K562 (cell line): ENCODE measurements around the gene EXOG. TPM values are rescaled to one million over a fixed set of nuclear protein-coding genes. Genes with fewer than 3 reads are reported as not detected.

Source experiments
- ATAC-seq: fragments of 200-7000 bp; cut with Tn5 transposase; 3 replicates; pipeline ENCODE4 v1.9.1; 2020; ENCODE audit warnings: moderate library complexity
- BruUV-seq: library from RNA; stranded (reverse); fragments of 400-500 nt; replicated peaks from 2 replicates; lab custom pipeline; 2021; lab: Mats Ljungman, UMichigan
- CTCF ChIA-PET: fragments of 300-600 bp; formaldehyde crosslinking; extraction: SDS; loops from one replicate; lab custom pipeline; 2021; ENCODE audit warnings: low intra/inter-chr PET ratio; lab: Yijun Ruan, JAX
- POLR2A ChIA-PET: fragments of 300-600, 350-650 bp; sonication (Branson Sonifier 250); formaldehyde crosslinking; extraction: SDS; loops from one replicate; lab custom pipeline; 2021; ENCODE audit warnings: antibody characterized with exemption, inconsistent platforms; lab: Yijun Ruan, JAX
- DNase-seq, 4 experiments: peaks; one replicate each; pipeline versions ENCODE4 v3.0.0 to v3.0.0-alpha.2; 2011 to 2018; ENCODE audit warnings: low spot score in 3 of 4, mixed read lengths in 3 of 4; ENCODE audit errors: extremely low read depth in 1 of 4
- FAIRE-seq: peaks from 2 replicates; lab custom pipeline; 2011; peaks lifted over from hg19 to GRCh38; lab: Jason Lieb, UNC
- H2AFZ ChIP-seq: 2 replicates; pipeline ENCODE4 v1.6.0; 2011; ENCODE audit warnings: low read depth, low read length, control low read depth, inconsistent platforms
- H3K27ac ChIP-seq: fragments of 200-600 bp; 3 replicates; pipeline ENCODE4 v1.8.0; 2011; ENCODE audit warnings: low read depth, mild to moderate bottlenecking, control low read depth, inconsistent platforms, low read length, moderate library complexity, mixed read lengths; ENCODE audit errors: extremely low read depth
- H3K27me3 ChIP-seq, 2 experiments: fragments of 300-600 bp in 1 of 2; 2 replicates in 1 of 2; 3 replicates in 1 of 2; pipeline versions ENCODE4 v1.6.0 to v1.8.0; 2011; ENCODE audit warnings: inconsistent platforms in 2 of 2, low read length in 2 of 2, mild to moderate bottlenecking in 1 of 2, mixed read lengths in 1 of 2, moderate library complexity in 1 of 2; ENCODE audit not compliant: control insufficient read depth in 2 of 2, insufficient read depth in 2 of 2
- H3K36me3 ChIP-seq: fragments of 300-600 bp; 3 replicates; pipeline ENCODE4 v1.8.0; 2011; ENCODE audit warnings: mild to moderate bottlenecking, low read length, inconsistent platforms; ENCODE audit not compliant: control insufficient read depth, insufficient read depth
- H3K4me1 ChIP-seq, 2 experiments: fragments of 200-600 bp in 1 of 2; replicated peaks in 1 of 2; 2 replicates in 1 of 2; 3 replicates in 1 of 2; pipeline versions ENCODE4 v1.5.1 to v1.8.0; 2011; ENCODE audit warnings: inconsistent platforms in 2 of 2, low read length in 2 of 2, mild to moderate bottlenecking in 1 of 2, mixed read lengths in 1 of 2, moderate library complexity in 1 of 2; ENCODE audit not compliant: control insufficient read depth in 2 of 2, insufficient read depth in 2 of 2
- H3K4me2 ChIP-seq: 2 replicates; pipeline ENCODE4 v1.6.1; 2011; ENCODE audit warnings: low read length, control low read depth, inconsistent platforms, mixed read lengths; ENCODE audit not compliant: insufficient read depth
- H3K4me3 ChIP-seq: fragments of 200-600 bp; sonication (generic), shearing (Covaris generic); 2 replicates; pipeline ENCODE4 v1.5.1; 2016; ENCODE audit warnings: control low read depth, inconsistent platforms
- H3K79me2 ChIP-seq: fragments of 200-600 bp; 3 replicates; pipeline ENCODE4 v1.8.0; 2011; ENCODE audit warnings: low read length, inconsistent platforms; ENCODE audit not compliant: control insufficient read depth, insufficient read depth
- H3K9ac ChIP-seq, 2 experiments: 2 replicates each; pipeline versions ENCODE4 v1.6.0 to v1.6.1; 2011; ENCODE audit warnings: low read depth in 2 of 2, low read length in 2 of 2, control low read depth in 1 of 2, inconsistent platforms in 1 of 2, mild to moderate bottlenecking in 1 of 2, mixed read lengths in 1 of 2; ENCODE audit not compliant: insufficient read depth in 1 of 2
- H3K9me1 ChIP-seq: one replicate; pipeline ENCODE4 v1.6.0; 2011; ENCODE audit warnings: inconsistent platforms, mild to moderate bottlenecking, low read length, moderate library complexity; ENCODE audit not compliant: control insufficient read depth, insufficient read depth
- H3K9me3 ChIP-seq: replicated peaks from 2 replicates; pipeline ENCODE4 v1.5.1; 2011; ENCODE audit warnings: low read depth, low read length, inconsistent platforms; ENCODE audit not compliant: control insufficient read depth, insufficient read depth
- H4K20me1 ChIP-seq: replicated peaks from 2 replicates; pipeline ENCODE4 v1.6.1; 2011; ENCODE audit warnings: low read length, inconsistent platforms, mixed read lengths; ENCODE audit not compliant: control insufficient read depth, insufficient read depth
- CTBP1 ChIP-seq: fragments of 450-650 bp; IDR thresholded peaks from 2 replicates; pipeline ENCODE4 v1.6.1; 2016; ENCODE audit warnings: borderline replicate concordance
- ETS2 ChIP-seq: IDR thresholded peaks from 2 replicates; pipeline ENCODE4 v1.6.1; 2016; ENCODE audit warnings: borderline replicate concordance, missing genetic modification characterization, mild to moderate bottlenecking, moderate library complexity, missing compliant biosample characterization; ENCODE audit not compliant: poor library complexity, severe bottlenecking
- FIP1L1 ChIP-seq: fragments of 200-400 bp; formaldehyde crosslinking; IDR thresholded peaks from 2 replicates; pipeline ENCODE4 v1.6.1; 2018; ENCODE audit warnings: mild to moderate bottlenecking, low read depth, low read length; ENCODE audit not compliant: poor library complexity, severe bottlenecking
- FOSL1 ChIP-seq: fragments of 200-800 bp; sonication (Bioruptor generic); conservative IDR thresholded peaks from 2 replicates; pipeline ENCODE4 v1.6.1; 2016; ENCODE audit warnings: missing genetic modification characterization, missing compliant biosample characterization
- GABPB2 ChIP-seq: fragments of 250-450 bp; sonication (Bioruptor Pico); conservative IDR thresholded peaks from 2 replicates; pipeline ENCODE4 v1.5.1; 2021; ENCODE audit warnings: mild to moderate bottlenecking
- IFI16 ChIP-seq: fragments of 250-450 bp; sonication (Bioruptor Pico); IDR thresholded peaks from 2 replicates; pipeline ENCODE4 v2.1.2; 2022; ENCODE audit warnings: mild to moderate bottlenecking, inconsistent platforms
- MCM5 ChIP-seq: fragments of 450-650 bp; IDR thresholded peaks from 2 replicates; pipeline ENCODE4 v1.6.1; 2016; ENCODE audit warnings: low read depth
- PHF20 ChIP-seq: fragments of 450-650 bp; IDR thresholded peaks from 2 replicates; pipeline ENCODE4 v1.6.1; 2018; ENCODE audit not compliant: partially characterized antibody
- POLR3A ChIP-seq: IDR thresholded peaks from 2 replicates; pipeline ENCODE4 v1.6.1; 2011; ENCODE audit warnings: borderline replicate concordance, mild to moderate bottlenecking, moderate library complexity; ENCODE audit not compliant: insufficient read length, insufficient read depth; ENCODE audit errors: extremely low read depth
- TAF1 ChIP-seq: IDR thresholded peaks from 2 replicates; pipeline ENCODE4 v1.6.1; 2011; ENCODE audit warnings: mild to moderate bottlenecking, low read length, moderate library complexity; ENCODE audit not compliant: insufficient read depth, control insufficient read depth, severe bottlenecking; ENCODE audit errors: extremely low read depth
- TRIM24 ChIP-seq, 2 experiments: fragments of 450-650 bp; IDR thresholded peaks; 2 replicates each; pipeline ENCODE4 v1.6.1; 2016
- U2AF2 ChIP-seq: fragments of 200-400 bp; formaldehyde crosslinking; optimal IDR thresholded peaks from 2 replicates; pipeline ENCODE3; 2017; ENCODE audit warnings: low read depth, mild to moderate bottlenecking, low read length
- ZNF311 ChIP-seq: fragments of 250-450 bp; sonication (Bioruptor Pico); IDR thresholded peaks from 2 replicates; pipeline ENCODE4 v1.4.0; 2020; ENCODE audit warnings: mild to moderate bottlenecking, moderate library complexity
- ZNF780A ChIP-seq: fragments of 250-450 bp; sonication (Bioruptor Pico); IDR thresholded peaks from 2 replicates; pipeline ENCODE4 v1.5.0; 2021; ENCODE audit warnings: mild to moderate bottlenecking
- WGBS: fragments of 100-300 bp; shearing (Covaris generic); methylation state at CpG from one replicate; pipeline ENCODE4 v1.1.6; 2016; ENCODE audit warnings: low coverage, mixed read lengths; ENCODE audit not compliant: insufficient coverage; ENCODE audit errors: missing lambda C conversion rate; 5-methylcytosine and 5-hydroxymethylcytosine counted together
- in situ Hi-C: fragments of 300-500 bp; cut with MboI; formaldehyde crosslinking; loops from 4 replicates; pipeline ENCODE4 v1.15.0; 2018; ENCODE audit warnings: inconsistent platforms, mixed read lengths
- intact Hi-C: fragments of 100-400 bp; cut with micrococcal nuclease; formaldehyde crosslinking; loops from 2 replicates; pipeline ENCODE4 v1.14.2; 2022
- polyA plus RNA-seq, 8 experiments: library from polyadenylated mRNA; depleted of rRNA in 4 of 8; stranded (reverse) in 5 of 8; unstranded in 3 of 8; fragments of >200 nt; fragmentation: Nextera tagmentation in 2 of 8; fragmentation: Illumina TruSeq in 1 of 8; extraction: Ambion mirVana in 2 of 8; extraction: Trizol in 1 of 8; gene quantifications; 2 replicates each; pipeline versions ENCODE4 v1.2.1 to v1.2.3, GENCODE V29; 2011 to 2014; ENCODE audit warnings: inconsistent platforms in 1 of 8, missing spikeins in 1 of 8
- total RNA-seq, 7 experiments: library from RNA; depleted of rRNA in 6 of 7; stranded (reverse); fragments of >200 nt in 6 of 7; fragmentation: Illumina TruSeq in 2 of 7; extraction: Trizol in 2 of 7; gene quantifications; 2 replicates each; pipeline versions ENCODE4 v1.2.1 to v1.2.3, GENCODE V29; 2011 to 2021; ENCODE audit warnings: low replicate concordance in 1 of 7
- TF ChIP-seq, protein P1 (sequence below): fragments of 450-650 bp; conservative IDR thresholded peaks from 2 replicates; pipeline ENCODE4 v1.6.1; 2016; ENCODE audit warnings: missing genetic modification characterization, low read depth, mild to moderate bottlenecking, control low read depth, missing compliant biosample characterization

EXOG gene
- total and polyA plus RNA-seq, 9 of the 15 experiments (the other 6 are each of a cell fraction or from before 2014, with no cell fraction given), result 10.8 to 21.7 (median 14.8) TPM

GRCh38 chr3:38524141-38524739, 28.1 kb downstream of the EXOG start:
- Histone ChIP-seq H4K20me1 (no peaks in the 10 kb centered on the region), H2AFZ (no peak overlapping the region), H3K79me2 (no peaks in the 10 kb centered on the region), H3K4me3 (no peak overlapping the region), H3K27me3 (no peaks in the 10 kb centered on the region), H3K27ac (no peak overlapping the region), H3K36me3 (peaks cover 17% of the 10 kb centered on the region; the same call in 2 of the 3 replicates), H3K4me1 (no peaks in the 10 kb centered on the region), H3K4me2 (no peak overlapping the region), H3K9me1 (no peaks in the 10 kb centered on the region), H3K9me3 (no peaks in the 10 kb centered on the region), H3K9ac (no peak overlapping the region)
- BruUV-seq, result no TSS peak
- ChIA-PET CTCF (no interaction called here), POLR2A (interaction anchor here (1.0 to 1.1 kb wide), 2 partner anchors 14 to 32 kb away, joined by 4 read pairs; no protein-coding TSS in a partner anchor)
- DNase-seq (no peak), ATAC-seq (no peak), FAIRE-seq (no peak)
- TF ChIP-seq PHF20, result no peak
- TF ChIP-seq FOSL1 (tag), result peak; percentile 58; the same call in 1 of the 2 replicates
- WGBS, result 53% methylated on average over 5 of the region's 5 CpGs
- intact Hi-C loops (loop anchor here (5.0 to 10.0 kb wide), 2 partner anchors 318 to 481 kb away; no protein-coding TSS in a partner anchor), in situ Hi-C loops (loop anchor here (10.0 kb wide), 1 partner anchor 131 kb away; no protein-coding TSS in a partner anchor)

DNA sequence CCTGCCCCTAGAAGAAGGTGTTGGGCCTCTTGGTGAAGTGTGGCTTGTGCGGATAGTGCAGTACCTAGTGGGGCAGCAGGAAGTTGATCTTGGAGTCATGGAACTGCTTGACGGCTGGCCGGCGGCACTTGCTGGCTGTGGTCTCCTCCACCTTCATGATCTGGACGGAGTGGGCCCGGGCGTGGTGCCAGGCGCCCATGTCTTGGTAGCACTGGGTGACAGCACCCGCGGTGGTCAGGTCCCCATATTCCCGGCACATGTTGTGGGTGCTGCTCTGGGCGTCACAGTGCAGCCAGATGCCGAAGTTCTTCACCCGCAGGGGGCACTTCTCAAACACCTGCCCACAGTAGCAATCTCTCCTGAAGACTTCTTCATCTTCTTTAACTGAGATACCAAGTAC, 30.7 kb downstream of the EXOG start:
- FAIRE-seq (no peak), ATAC-seq (no peak), DNase-seq (no peak)
- ChIA-PET POLR2A (no interaction called here), CTCF (no interaction called here)
- H3K9ac ChIP-seq, result no peak overlapping the region
- intact Hi-C loops, result loop anchor here (10.0 kb wide), 1 partner anchor 478 kb away; no protein-coding TSS in a partner anchor
- H3K9me3 ChIP-seq, result no peaks in the 10 kb centered on the region
- H3K27ac ChIP-seq, result no peak overlapping the region
- peaks cover 14% of the 10 kb centered on the region; the same call in 1 of the 3 replicates for H3K36me3 ChIP-seq
- H3K4me1 ChIP-seq, result no peaks in the 10 kb centered on the region
- in situ Hi-C loops, result loop anchor here (10.0 kb wide), 1 partner anchor 128 kb away; no protein-coding TSS in a partner anchor
- no peak overlapping the region for H3K4me2 ChIP-seq
- H4K20me1 ChIP-seq, result no peaks in the 10 kb centered on the region
- no peak overlapping the region for H2AFZ ChIP-seq
- H3K27me3 ChIP-seq, result no peaks in the 10 kb centered on the region
- H3K4me3 ChIP-seq, result no peak overlapping the region
- TF ChIP-seq CTBP1 (no peak), U2AF2 (no peak), TAF1 (no peak), POLR3A (no peak), FIP1L1 (no peak), ZNF311 (CRISPR knock-in tag) (no peak), MCM5 (no peak), GABPB2 (CRISPR knock-in tag) (no peak), ETS2 (tag) (no peak), ZNF780A (CRISPR knock-in tag) (no peak), TRIM24 (IDR thresholded peaks at IDR 0.05) (no peak), IFI16 (no peak)
- TF ChIP-seq, protein P1, sequence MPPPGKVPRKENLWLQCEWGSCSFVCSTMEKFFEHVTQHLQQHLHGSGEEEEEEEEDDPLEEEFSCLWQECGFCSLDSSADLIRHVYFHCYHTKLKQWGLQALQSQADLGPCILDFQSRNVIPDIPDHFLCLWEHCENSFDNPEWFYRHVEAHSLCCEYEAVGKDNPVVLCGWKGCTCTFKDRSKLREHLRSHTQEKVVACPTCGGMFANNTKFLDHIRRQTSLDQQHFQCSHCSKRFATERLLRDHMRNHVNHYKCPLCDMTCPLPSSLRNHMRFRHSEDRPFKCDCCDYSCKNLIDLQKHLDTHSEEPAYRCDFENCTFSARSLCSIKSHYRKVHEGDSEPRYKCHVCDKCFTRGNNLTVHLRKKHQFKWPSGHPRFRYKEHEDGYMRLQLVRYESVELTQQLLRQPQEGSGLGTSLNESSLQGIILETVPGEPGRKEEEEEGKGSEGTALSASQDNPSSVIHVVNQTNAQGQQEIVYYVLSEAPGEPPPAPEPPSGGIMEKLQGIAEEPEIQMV (tag), result no peak
- TF ChIP-seq, all 486 proteins: peak for 0
- BruUV-seq, result no TSS peak
- 94% methylated on average over 12 of the region's 14 CpGs for WGBS
- Histone ChIP-seq H3K9me1 (no peaks in the 10 kb centered on the region), H3K79me2 (no peaks in the 10 kb centered on the region)
